IPS-NIHi7 (cell line): ENCODE results near the gene CATSPERD.
"Not testable (repeated sequence)": the region's sequence is repeated elsewhere in the genome, so short reads cannot be mapped to it uniquely, and the experiment has no call there.

Experiments used
- DNase-seq: peaks from one replicate; pipeline ENCODE4 v3.0.0; 2012; ENCODE audit warnings: mixed read lengths; ENCODE audit errors: extremely low spot score

Gene CATSPERD

DNA sequence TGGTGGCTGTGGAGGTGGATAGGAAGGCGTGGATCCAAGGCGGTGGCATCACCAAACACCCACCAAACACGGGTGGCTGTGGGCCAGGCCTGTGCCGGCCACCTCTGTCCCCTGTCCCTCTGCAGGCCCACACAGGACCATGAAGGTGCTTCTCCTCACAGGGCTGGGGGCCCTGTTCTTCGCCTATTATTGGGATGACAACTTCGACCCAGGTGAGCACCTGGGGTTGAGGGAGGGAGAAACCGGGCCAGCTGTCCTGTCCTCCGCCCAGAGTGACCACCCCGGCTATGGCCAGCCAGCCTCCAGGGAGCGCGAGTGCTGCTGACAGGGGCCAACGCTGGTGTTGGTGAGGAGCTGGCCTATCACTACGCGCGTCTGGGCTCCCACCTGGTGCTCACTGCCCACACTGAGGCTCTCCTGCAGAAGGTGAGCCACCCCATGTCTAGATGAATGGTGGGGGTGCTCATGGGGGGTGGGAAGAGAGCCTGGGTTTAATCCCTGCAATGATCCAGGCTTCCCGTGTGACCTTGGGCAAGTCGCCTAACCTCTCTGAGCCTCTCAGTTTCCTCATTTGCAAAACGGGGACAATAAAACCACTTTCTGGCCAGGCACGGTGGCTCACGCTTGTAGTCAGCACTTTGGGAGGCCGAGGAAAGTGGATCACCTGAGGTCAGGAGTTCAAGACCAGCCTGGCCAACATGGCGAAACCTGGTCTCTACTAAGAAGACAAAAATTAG, 35.6 kb upstream of the CATSPERD start:
- DNase-seq = no peak

DNA sequence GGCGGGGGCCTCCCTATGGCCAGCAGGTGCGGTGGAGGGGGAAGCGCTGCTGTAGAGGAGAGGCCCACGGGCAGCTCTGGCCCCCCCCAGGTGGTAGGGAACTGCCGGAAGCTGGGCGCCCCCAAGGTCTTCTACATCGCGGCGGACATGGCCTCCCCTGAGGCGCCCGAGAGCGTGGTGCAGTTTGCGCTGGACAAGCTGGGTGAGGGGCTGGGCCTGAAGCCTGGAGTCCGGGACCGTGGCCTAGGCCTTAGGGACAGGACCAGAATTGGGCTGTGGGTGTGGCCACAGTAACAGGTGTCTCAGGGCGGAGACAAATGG, 34.2 kb upstream of the CATSPERD start:
- no peak for DNase-seq

GRCh38 chr19:5686647-5687359, 33.6 kb upstream of the CATSPERD start:
- DNase-seq = peak; percentile 97

DNA sequence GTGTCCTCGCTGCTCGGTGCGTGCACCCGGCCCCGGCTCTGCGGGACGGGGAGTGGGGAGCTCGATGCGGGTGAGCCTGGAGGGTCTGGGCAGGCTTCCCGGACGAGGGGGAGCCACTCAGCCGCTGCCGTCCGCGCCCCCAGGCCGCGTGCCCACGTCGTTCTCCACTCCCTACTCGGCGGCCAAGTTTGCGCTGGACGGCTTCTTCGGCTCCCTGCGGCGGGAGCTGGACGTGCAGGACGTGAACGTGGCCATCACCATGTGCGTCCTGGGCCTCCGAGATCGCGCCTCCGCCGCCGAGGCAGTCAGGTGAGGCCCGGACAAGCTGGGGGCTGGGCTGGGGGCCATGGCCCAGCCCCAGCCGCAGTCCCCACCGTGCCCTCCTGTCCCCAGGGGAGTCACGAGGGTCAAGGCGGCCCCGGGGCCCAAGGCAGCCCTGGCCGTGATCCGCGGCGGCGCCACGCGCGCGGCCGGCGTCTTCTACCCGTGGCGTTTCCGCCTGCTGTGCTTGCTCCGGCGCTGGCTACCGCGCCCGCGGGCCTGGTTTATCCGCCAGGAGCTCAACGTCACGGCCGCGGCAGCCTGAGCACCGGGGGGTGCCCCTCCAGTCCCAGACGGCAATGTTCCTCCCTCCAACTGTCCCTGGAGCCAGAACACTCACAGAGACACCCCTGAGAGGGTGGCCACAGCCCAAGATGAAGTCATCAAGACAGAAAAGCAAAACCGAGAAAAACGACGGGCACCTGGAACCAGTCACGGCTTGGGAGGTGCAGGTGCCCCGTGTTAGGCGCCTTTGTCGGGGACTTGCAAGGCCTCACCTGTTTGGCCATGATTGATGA, 32.9 kb upstream of the CATSPERD start:
- DNase-seq = no peak

DNA sequence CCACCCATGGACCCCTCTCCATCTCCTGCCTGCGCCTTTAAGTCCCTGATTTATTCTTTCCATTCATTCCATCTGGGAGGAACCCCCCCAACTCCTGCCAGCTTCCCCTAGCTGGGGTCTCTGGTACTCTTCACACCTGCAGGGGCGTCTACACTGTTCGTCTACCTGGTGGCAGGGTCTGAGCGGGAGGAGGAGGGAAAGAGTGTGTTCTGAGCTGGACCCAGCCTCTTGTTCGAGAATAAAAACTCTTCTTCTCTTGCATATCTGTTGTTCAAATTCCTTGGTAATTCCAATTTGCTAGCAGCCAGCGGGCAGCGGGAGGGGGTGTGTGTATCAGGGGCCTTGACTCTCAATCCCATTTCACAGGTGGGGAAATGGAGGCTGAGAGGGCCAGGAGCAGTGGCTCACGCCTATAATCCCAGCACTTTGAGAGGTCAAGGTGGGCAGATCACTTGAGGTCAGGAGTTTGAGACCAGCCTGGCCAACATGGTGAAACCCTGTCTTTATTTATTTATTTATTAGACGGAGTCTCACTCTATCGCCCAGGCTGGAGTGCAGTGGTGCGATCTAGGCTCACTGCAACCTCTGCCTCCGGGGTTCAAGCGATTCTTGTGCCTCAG, 32.1 kb upstream of the CATSPERD start:
- DNase-seq = not testable (repeated sequence)

DNA sequence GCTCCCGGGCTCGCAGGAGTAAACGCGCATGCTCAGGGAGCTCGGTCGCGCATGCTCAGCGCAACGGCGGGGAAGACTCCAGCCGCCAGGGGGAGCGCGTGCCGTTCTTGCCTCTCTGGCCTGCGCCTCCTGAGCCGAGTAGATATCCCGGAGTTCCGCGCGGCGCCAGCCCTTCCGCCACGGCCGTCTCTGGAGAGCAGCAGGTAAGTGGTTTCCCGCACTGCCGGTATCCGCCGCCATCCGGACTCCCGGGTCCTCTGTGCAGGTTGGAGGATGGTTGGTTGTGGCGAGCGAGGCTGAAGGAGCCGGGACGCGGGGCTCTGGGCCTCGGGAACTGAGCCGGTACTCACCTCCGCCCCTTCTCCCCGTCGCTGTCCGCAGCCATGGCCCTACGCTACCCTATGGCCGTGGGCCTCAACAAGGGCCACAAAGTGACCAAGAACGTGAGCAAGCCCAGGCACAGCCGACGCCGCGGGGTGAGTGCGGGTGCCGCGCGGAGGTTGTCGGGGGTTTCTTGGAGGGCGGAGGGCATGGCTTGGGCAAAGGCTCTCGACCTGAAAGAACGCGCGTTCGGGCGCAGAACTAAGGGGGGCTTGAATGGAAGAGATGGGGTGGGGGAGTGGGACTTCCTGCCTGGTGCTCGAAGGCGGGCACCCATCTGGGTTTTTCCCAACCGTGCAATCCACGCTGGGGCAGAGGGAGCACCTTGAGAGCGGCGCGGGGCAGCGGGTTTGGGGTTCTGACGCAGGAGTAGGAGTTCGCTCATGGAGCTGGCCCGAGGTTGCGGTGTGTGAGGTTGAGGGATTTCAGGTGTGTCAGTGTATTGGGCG, 30.1 kb upstream of the CATSPERD start, which contains the start of gene RPL36:
TSS of gene RPL36 (plus strand) at position 171 of the 830 bp plus-strand sequence. CDS start at position 384, 213 bp downstream.
- peak; percentile 94 for DNase-seq

DNA sequence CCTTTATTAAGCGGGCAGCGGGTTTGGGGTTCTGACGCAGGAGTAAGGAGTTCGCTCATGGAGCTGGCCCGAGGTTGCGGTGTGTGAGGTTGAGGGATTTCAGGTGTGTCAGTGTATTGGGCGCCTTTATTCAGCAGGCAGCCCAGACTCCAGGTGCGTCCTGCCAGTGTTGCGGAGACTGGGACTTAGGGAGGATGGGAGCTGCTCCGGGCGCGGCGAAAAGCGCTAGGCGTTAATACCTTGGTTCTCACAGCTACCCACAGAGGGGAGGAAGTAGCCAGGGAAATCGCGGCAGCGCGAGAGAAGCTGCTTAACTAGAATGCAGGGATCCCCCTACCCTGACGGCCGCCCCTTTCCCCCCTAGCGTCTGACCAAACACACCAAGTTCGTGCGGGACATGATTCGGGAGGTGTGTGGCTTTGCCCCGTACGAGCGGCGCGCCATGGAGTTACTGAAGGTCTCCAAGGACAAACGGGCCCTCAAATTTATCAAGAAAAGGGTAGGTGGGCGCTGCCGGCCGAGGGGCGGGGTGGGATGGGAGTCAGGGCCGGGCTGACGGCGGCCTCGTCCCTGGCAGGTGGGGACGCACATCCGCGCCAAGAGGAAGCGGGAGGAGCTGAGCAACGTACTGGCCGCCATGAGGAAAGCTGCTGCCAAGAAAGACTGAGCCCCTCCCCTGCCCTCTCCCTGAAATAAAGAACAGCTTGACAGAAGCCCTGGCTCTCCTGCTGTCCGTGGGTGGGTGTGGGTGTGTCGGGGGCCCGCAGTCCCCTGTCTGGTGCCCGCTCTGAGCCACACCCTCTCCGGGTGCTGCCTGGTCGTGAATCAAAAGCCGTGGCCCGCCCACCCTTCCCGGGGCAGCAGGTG, 29.2 kb upstream of the CATSPERD start:
- no peak for DNase-seq

GRCh38 chr19:5691822-5692722, 28.4 kb upstream of the CATSPERD start:
- DNase-seq = no peak

- no peak for DNase-seq
These were observed 27.7 kb upstream of the CATSPERD start for GRCh38 chr19:5692723-5693194.

DNA sequence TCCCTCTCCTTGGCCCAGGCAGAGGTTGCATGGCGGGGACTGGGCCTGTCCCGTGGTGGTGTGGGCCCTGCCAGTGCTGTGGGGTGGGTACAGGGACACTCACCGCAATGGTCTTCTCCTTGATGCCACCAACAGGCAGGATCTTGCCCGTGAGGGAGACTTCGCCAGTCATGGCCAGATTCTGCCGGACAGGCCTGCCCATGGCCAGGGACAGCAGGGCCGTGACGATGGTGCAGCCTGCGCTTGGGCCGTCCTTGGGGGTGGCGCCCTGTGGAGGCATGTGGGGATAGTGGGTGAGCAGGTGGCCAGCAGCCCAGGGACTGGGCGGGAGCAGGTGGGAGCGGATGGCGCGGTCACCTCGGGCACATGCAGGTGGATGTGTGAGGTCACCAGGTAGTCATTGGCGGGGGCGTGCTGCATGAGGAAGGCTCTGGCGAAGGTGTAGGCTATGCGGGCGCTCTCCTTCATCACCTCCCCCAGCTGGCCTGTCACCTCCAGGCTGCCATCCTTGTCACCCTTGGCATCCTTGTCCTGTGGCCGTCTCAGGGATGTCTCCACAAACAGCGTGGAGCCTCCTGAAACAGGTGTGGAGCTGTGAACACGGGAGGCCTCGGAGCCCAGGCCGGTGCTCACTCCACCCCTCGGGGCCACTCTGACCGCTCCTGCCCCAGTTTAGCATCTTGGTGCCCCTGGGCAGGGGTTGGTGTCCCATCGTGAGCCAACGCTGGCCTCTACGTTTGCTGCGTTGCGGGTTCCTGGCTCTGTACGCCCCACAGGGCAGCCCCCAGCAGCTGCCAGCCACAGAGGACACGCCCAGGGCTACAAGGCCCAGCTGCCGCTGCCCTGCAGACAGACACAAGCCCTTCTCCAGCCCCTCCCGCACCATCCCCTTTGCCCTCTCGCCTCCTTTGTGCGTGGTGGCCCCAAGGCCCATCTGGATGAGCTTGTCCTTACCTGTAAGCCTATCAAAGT, 27.0 kb upstream of the CATSPERD start:
- DNase-seq = no peak

DNA sequence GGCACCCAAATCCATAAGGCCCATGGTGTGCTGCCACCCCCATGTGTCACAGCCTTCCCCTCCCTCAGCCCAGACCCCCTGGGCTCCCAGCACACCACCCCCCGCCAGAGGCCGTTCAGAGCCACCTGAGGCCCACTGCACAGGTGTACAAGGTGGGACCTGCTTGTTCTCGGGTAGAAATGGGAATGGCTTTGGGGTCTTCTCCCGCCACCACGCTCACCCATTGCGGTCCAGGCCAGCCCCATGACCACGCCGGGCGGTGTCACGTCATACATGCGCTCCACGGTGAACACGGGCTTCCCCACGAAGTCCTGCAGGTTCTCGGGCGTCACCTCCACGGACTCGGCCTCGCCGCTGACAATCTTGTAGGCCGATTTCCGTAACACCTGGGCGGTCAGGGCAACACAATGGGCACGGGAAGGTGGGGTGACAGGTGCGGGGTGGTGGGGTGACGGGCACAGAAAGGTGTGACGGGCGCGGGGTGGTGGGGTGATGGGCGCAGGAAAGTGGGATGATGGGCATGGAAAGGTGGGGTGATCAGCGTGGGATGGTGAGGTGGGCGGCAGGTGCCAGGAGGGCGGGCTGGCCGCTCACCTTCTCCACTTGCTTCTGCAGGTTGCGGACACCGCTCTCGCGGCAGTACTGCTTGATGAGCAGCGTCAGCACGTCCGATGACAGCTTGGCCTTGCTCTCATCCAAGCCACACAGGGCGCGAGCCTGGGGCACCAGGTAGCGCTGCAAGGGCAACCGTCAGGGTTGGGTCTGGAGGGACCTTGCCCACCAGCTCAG, 26.1 kb upstream of the CATSPERD start:
- DNase-seq = no peak

GRCh38 chr19:5694956-5695648, 25.3 kb upstream of the CATSPERD start:
- no peak for DNase-seq

- DNase-seq = no peak
These were observed 24.7 kb upstream of the CATSPERD start for GRCh38 chr19:5695649-5696195.

GRCh38 chr19:5696196-5697021, 24.0 kb upstream of the CATSPERD start:
- no peak for DNase-seq
